ENCODE data around the gene DUSP6.

DUSP6 gene
- total RNA-seq, result 9.5 to 47.1 reads per million in 2 donors

- DNase-seq, result peak; percentile 67
These were observed at the start of gene DUSP6 for GRCh38 chr12:89352492-89353187. Gene DUSP6 (minus strand): TSS chr12:89352501. CDS start chr12:89352039, 462 bp downstream.

GRCh38 chr12:89401433-89402058 lies 49.2 kb upstream of the DUSP6 start:
- no peak for DNase-seq

GRCh38 chr12:89400415-89400814 lies 48.1 kb upstream of the DUSP6 start:
- DNase-seq, result no peak

GRCh38 chr12:89395712-89396111 lies 43.4 kb upstream of the DUSP6 start:
- DNase-seq, result no peak

- DNase-seq, result no peak
These were observed 41.3 kb upstream of the DUSP6 start for GRCh38 chr12:89393551-89394121.

- DNase-seq, result no peak
These were observed 40.1 kb upstream of the DUSP6 start for GRCh38 chr12:89392391-89392790.

GRCh38 chr12:89391726-89392336 lies 39.5 kb upstream of the DUSP6 start:
- DNase-seq, result no peak

- no peak for DNase-seq
These were observed 38.7 kb upstream of the DUSP6 start for GRCh38 chr12:89390802-89391673.

GRCh38 chr12:89389755-89390661 lies 37.7 kb upstream of the DUSP6 start:
- DNase-seq, result no peak

GRCh38 chr12:89386138-89386537 lies 33.8 kb upstream of the DUSP6 start:
- no peak for DNase-seq

GRCh38 chr12:89384807-89385206 lies 32.5 kb upstream of the DUSP6 start:
- DNase-seq, result no peak

GRCh38 chr12:89384050-89384758 lies 31.9 kb upstream of the DUSP6 start:
- no peak for DNase-seq

- no peak for DNase-seq
These were observed 31.1 kb upstream of the DUSP6 start for GRCh38 chr12:89383235-89384049.

- no peak for DNase-seq
These were observed 30.0 kb upstream of the DUSP6 start for GRCh38 chr12:89382328-89382727.

- DNase-seq, result no peak
These were observed 27.7 kb upstream of the DUSP6 start for GRCh38 chr12:89379839-89380467.

GRCh38 chr12:89379148-89379838 lies 27.0 kb upstream of the DUSP6 start:
- no peak for DNase-seq

GRCh38 chr12:89376844-89377243 lies 24.5 kb upstream of the DUSP6 start:
- DNase-seq, result no peak

- no peak for DNase-seq
These were observed 23.9 kb upstream of the DUSP6 start for GRCh38 chr12:89376202-89376529.

All from T-helper 9 cell (primary cell).